HG03066 (cell line): ENCODE data around the gene PLAC8L1.

Experiments
- ATAC-seq: cut with Tn5 transposase; IDR thresholded peaks from one replicate; pipeline ENCODE4 v1.9.1; 2021; ENCODE audit warnings: low read depth; ENCODE audit not compliant: unreplicated experiment

Gene PLAC8L1

GRCh38 chr5:146081556-146081955, 23.8 kb downstream of the PLAC8L1 start:
- ATAC-seq: no peak

DNA sequence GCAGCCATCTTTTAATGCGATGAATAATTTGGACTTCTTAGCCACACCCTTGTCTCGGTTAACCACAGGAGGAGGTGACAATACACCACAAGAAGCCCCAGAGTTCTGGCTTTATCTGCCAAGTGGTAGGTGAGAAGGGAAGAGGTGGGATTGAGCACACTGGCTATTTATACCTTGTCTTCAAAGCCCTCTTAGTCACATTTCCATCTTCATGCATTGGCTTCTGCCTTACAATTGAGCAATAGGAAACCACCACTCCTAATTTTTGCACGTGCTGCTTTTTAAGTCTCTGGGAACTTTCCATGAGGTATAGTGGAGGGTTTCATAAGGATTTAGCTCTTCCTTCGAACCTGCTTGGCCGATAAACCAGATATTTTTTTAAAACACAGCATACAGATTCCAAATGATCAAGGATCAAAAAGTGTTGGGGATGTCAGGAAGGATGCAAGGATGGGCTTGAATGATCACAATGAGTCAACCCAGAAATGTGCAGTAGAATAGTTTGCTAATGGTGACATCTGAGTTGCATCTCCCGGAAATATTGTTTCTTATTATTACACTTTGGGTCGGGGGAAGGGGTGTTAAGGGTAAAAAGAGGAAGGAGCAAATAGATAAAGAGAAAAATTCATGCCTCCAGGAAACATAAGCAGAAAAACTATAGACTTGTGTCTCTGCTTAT, 25.5 kb downstream of the PLAC8L1 start:
- ATAC-seq: peak; percentile 39

- ATAC-seq: no peak
Observed at GRCh38 chr5:146078566-146078965, 26.8 kb downstream of the PLAC8L1 start.

- no peak for ATAC-seq
Observed at GRCh38 chr5:146076455-146076854, 28.9 kb downstream of the PLAC8L1 start.

DNA sequence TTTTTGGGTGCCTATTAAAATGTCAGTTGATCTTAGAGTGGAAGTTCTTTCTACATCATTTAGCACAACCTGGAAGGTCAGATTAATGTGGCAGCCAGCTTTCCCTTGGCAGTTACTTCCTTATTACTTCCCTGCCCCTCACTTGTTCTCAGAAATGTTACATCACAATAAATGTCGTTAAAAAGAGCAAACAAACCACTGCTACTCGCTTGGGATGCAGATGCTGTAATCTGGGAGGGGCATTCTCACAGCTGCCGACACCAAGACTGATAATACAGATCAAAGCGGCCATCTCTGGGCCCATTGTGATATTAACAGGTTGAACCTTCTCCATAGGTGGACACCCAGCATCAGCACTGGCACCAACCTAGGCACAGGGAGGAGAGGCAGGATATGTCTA, 29.3 kb downstream of the PLAC8L1 start:
- no peak for ATAC-seq

GRCh38 chr5:146073239-146073900, 32.0 kb downstream of the PLAC8L1 start:
- ATAC-seq: no peak

- ATAC-seq: no peak
Observed at GRCh38 chr5:146072595-146072994, 32.8 kb downstream of the PLAC8L1 start.

GRCh38 chr5:146071171-146071570, 34.2 kb downstream of the PLAC8L1 start:
- ATAC-seq: no peak

DNA sequence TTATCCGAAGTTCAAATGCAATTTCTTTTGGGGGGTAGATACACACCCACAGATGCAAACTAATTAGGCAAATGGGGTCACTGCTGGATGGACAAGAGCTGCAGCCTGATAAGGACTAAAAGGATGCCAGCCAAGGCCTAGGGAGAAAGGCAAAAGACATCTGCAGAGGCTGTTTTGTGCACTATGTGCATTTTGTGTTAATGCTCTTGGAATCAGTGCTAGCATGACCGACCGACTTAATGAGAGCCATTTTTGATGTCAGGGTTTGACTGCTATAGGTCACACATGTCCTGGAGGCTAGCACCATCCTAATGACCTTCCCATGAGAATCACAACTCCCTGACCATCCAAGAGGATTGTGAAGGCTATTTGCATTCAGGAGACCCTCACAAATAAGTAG, 34.6 kb downstream of the PLAC8L1 start:
- no peak for ATAC-seq

DNA sequence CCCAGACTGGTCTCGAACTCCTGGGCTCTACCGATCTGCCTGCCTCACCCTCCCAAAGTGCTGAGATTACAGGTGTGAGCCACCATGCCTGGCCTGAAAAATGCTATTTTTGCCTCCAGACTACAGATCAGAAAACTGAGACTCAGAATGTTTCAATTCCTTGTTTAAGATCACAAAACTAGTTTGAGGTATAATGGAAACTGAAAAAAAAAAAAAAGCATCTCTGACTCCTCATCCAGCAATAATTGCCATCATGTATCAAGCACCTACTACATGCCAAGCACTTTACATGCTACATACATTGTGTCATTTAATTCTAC, 35.6 kb downstream of the PLAC8L1 start:
- peak; percentile 47 for ATAC-seq

DNA sequence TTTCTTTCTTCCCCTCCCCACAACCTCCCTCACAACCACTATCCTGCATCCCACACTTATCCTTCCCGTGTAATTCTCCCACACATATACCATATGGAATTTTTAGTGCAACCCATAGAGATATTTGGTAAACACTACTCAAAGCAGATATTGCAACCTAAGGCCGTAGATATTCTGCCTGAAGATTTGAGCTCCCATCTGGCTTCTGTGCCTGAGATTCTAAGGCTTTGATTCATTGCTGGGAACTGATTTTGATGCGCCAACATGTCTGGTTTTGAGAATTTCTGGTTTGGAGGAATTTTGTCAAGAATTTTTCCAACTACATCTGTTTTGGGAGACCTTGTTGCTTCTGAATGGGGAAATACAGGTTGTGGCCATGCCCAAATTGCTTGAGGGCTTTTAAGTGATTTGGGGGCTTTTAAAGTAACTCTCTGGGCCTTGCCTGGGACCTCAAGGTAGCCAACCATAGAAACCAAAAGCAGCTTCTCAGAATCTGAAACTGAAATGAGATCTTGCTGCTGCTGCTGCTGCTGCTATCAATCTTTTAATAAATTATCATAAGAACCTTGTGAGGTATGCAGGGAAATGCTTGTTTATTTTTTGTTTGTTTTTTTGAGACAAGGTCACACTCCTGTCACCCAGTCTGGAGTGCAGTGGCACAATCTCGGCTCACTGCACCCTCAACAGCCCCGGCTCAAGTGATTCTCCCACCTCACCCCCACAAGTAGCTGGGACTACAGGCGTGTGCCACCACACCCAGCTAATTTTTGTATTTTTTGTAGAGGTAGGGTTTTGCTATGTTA, 36.2 kb downstream of the PLAC8L1 start:
- ATAC-seq: peak; percentile 47

- no peak for ATAC-seq
Observed at GRCh38 chr5:146068206-146068605, 37.2 kb downstream of the PLAC8L1 start.

DNA sequence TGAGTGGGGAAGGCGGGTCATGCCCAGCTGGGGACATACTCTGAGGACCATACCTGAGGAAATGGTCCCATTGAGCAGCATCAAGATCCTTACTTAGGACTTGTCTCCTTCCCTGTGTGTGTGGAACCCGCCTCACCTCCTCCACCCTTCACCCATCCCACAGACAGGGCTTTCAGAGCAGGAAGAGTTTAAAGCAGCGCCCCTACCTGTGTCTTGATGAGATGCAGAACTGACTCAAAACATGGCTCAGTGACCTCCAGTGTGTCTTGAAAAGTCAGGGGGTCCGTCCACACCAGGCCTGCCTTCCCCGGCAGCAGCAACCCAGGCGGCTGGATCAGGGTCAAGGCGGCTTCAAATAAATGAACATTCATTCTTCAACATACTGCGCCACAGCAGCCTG, 38.4 kb downstream of the PLAC8L1 start:
- no peak for ATAC-seq

GRCh38 chr5:146060221-146060585, 45.2 kb downstream of the PLAC8L1 start:
- ATAC-seq: no peak

DNA sequence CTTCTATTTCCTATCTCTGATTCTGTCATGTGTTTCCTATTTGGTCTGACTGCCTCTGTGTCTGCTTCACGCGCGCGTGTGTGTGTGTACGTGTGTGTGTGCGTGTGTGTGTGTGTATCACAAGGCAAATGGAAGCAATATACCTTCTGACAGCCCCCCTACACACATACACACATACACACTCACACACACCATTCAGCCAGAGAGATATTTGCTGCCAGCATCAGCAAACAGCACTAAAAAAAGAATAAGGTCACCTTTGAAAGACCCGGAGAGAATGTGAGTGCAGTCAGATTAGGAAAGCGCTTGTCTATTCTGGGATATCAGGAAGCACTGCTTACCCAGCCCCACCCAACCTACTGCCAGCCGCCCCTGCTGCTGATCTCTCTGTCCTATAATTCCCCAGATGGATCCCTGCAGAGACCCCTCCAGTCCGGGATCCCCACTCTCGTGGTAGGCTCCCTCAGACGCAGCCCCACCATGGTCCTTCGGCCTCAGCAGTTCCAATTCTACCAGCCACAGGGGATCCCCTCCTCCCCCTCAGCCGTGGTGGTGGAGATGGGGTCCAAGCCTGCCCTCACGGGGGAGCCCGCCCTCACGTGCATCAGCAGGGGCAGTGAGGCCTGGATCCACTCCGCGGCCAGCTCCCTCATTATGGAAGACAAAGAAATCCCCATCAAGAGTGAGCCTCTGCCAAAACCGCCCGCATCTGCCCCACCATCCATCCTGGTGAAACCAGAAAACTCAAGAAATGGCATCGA, 45.7 kb downstream of the PLAC8L1 start:
- no peak for ATAC-seq

DNA sequence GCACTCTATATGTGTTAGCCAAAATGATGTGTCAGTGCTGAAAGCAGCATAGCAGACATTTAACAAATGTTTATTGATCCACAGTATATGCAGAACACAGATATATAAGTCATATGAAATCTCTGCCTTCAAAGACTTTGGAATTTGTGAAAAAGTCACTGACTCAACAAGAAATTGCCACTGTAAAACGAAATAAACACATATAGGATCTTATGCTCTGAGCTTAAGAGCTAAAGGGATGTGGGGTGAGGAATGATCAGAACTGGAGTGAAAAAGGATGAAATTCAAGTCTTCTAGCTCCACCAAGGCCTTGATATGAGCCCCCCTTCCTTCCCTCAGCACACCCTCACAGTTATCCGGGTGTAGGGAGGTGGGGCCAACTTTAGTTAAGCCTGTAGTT, 49.9 kb downstream of the PLAC8L1 start:
- ATAC-seq: no peak

GRCh38 chr5:146052780-146053179, 52.6 kb downstream of the PLAC8L1 start:
- ATAC-seq: no peak

GRCh38 chr5:146051678-146052077, 53.7 kb downstream of the PLAC8L1 start:
- ATAC-seq: no peak

GRCh38 chr5:146050086-146050485, 55.3 kb downstream of the PLAC8L1 start:
- ATAC-seq: no peak

DNA sequence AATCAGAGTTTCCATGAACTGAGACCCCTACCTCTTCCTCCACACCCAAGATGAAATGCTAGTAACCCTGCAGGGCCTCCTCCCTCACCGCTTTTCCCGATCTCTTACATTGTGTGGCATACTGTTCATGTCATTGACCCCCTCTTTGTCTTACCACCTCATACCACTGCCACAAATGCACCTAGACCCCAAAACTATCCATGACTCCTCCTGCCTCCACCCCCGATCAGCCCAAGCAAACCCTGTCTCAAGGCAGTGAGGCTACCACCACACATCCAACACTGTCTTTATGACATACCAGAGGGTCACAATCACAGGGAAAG, 55.7 kb downstream of the PLAC8L1 start:
- ATAC-seq: no peak

DNA sequence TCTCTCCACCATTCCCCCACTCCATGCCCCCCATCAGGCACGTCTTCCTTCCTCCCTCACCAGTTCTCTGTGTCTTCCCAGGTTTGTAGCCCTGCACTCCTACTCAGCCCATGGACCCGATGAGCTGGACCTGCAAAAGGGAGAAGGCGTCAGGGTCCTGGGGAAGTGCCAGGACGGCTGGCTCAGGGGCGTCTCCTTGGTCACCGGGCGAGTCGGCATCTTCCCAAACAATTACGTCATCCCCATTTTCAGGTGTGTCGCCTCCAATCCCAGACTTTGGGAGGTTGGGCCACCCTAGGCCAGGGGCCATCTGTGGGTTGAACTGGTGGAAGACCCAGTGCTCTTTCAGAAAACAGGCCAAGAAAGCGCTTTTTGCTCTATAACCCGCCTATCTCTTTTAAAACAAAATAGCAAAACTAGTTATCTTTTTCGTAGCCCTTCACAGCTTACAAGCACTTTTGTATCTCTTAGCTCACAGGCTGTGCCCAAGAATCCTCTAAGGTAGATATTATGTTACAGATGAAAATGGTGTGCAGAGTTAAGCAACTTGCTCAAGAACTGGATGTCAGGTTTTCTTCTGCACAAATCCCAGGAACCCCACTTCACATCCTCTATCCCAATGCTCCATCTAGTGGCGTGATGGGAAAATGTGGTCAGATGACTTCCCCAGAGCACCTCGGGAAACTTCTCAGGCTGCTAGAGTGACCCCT, 56.2 kb downstream of the PLAC8L1 start:
- ATAC-seq: no peak
